Measurements from ENCODE around the gene SNRPE.
A peak's percentile ranks its signal among the peaks of the same experiment; 100 is the strongest.
"Not testable (repeated sequence)": the region's sequence is repeated elsewhere in the genome, so short reads cannot be mapped to it uniquely, and the experiment has no call there.

The SNRPE gene

GRCh38 chr1:203861379-203862184 lies at the start of gene SNRPE:
Gene SNRPE, plus strand, starts transcription at chr1:203861599. Its CDS starts 61 bp downstream, at chr1:203861660.
- DNase-seq (ENCODE audit: low read depth): peak; percentile 97

GRCh38 chr1:203813581-203814341 lies 47.6 kb upstream of the SNRPE start:
- DNase-seq (ENCODE audit: low read depth): no peak

- DNase-seq (ENCODE audit: low read depth): no peak
Measured at GRCh38 chr1:203818399-203818798, 43.0 kb upstream of the SNRPE start.

DNA sequence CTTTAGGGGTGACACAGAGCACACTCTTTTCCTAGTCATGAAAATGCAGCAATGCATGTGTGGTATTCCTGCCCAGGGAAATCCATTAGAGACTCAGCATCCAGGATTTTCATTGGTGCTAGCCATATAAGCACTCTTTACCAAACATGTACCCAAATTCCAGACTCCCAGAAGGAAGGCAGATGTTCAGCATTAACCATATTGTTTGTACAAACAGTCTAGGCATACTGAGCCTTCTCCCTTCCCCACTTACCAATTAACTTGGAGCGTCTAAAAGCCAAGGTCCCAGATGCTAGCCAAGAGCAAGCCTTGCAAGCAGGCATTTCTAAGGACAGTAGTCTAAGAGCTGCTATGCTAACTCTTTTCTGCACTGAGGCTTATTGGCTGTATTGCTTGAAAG lies 38.1 kb upstream of the SNRPE start:
- DNase-seq (ENCODE audit: low read depth): no peak

DNA sequence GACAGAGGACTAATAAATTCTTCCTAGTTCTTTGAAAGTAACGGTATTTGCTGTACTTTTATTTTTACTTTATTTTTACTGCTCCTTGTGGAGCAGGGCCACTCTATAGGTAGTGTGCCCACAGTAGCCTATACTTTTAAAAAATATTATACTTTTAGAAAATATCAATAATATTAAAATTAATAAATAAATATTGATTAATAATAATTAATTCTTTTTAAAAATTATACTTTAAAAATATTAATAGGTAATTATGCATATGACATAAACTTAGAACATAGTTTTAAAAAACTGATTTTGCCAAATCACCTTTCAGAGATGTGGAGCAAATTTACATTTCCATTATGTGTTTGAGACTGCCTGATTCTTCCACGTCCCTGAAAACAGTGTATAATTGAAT lies 35.2 kb upstream of the SNRPE start:
- DNase-seq (ENCODE audit: low read depth): no peak

- DNase-seq (ENCODE audit: low read depth): no peak
Measured at GRCh38 chr1:203828002-203828401, 33.4 kb upstream of the SNRPE start.

- no peak for DNase-seq (ENCODE audit: low read depth)
Measured at GRCh38 chr1:203828503-203828902, 32.9 kb upstream of the SNRPE start.

- DNase-seq (ENCODE audit: low read depth): not testable (repeated sequence)
Measured at GRCh38 chr1:203829247-203829646, 32.2 kb upstream of the SNRPE start.

GRCh38 chr1:203835476-203835875 lies 25.9 kb upstream of the SNRPE start:
- DNase-seq (ENCODE audit: low read depth): no peak

- DNase-seq (ENCODE audit: low read depth): peak; percentile 91
Measured at GRCh38 chr1:203839081-203839480, 22.3 kb upstream of the SNRPE start.

DNA sequence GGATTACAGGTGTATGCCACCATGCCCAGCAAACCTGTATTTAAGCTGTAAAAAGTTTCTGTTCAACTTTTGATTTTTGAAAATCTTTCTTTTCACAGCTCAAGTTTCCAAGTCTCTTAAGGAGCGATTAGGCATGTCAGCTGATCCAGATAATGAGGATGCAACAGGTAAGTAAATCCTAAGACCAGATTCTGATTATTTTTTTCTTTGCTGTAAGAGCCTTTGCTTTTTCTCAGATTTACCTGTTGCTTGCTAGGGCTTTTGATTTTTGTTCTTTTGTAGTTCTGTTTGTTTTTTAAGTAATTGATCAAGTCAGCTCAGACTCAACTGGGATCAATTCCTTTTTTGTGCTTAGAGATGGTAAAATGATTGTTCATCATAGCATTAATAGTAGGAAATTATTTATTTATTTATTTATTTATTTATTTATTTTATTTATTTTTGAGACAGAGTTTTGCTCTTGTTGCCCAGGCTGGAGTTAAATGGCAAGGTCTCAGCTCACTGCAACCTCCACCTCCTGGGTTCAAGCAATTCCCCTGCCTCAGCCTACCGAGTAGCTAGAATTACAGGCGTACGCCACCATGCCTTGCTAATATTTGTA lies 21.1 kb upstream of the SNRPE start:
- no peak for DNase-seq (ENCODE audit: low read depth)

GRCh38 chr1:203842559-203842876 lies 18.9 kb upstream of the SNRPE start:
- DNase-seq (ENCODE audit: low read depth): no peak

- DNase-seq (ENCODE audit: low read depth): no peak
Measured at GRCh38 chr1:203843435-203843834, 18.0 kb upstream of the SNRPE start.

DNA sequence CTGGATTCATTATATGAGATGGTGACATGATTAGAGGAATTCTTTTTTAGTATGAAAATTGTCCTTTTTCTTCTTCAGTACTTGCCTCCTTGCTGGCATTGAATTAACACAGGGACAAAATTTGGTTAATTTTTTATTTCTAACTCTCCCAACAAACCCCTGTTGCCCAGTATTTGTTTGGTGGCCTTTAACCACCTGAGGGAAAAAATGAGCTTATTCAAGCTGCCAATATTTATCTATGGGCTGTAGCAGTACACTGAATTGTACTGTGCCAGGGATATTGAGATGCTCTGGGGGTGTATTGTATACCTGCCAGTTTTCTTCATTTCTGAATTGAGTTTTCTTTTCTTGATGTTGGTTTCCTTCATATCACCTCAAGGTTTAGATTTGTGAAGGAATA lies 8.3 kb upstream of the SNRPE start:
- DNase-seq (ENCODE audit: low read depth): not testable (repeated sequence)

GRCh38 chr1:203858055-203858454 lies 3.3 kb upstream of the SNRPE start:
- peak; percentile 34 for DNase-seq (ENCODE audit: low read depth)

GRCh38 chr1:203858975-203859374 lies 2.4 kb upstream of the SNRPE start:
- DNase-seq (ENCODE audit: low read depth): no peak

GRCh38 chr1:203860396-203861025 lies 888 bp upstream of the SNRPE start:
- no peak for DNase-seq (ENCODE audit: low read depth)

DNA sequence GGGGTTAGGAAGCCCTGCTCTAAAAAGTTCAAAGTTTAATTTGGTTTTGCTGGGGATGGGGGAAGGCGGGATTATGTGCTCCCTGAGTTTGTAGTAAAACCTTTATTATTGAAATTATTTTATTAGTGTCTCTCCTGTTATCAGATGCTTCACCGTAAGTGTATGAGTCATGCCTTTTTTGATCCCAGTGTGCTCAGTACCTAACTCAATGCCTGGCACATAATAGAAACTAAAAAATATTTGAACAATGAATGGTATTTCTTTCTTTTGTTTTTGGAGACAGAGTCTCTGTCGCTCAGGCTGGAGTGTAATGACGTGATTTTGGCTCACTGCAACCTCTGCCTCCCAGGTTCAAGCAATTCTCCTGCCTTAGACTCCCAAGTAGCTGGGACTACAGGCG lies 6.4 kb downstream of the SNRPE start:
- no peak for DNase-seq (ENCODE audit: low read depth)

GRCh38 chr1:203870245-203870644 lies 8.8 kb downstream of the SNRPE start:
- DNase-seq (ENCODE audit: low read depth): no peak

- peak; percentile 68 for DNase-seq (ENCODE audit: low read depth)
Measured at GRCh38 chr1:203871114-203871880, 9.9 kb downstream of the SNRPE start.

GRCh38 chr1:203873094-203873493 lies 11.7 kb downstream of the SNRPE start:
- no peak for DNase-seq (ENCODE audit: low read depth)

GRCh38 chr1:203878422-203878821 lies 17.0 kb downstream of the SNRPE start:
- no peak for DNase-seq (ENCODE audit: low read depth)

All from fibroblast of the conjunctiva (primary cell).